DOHH2 (cell line): ENCODE results near the gene TCP10L.

Source experiments
- CTCF ChIP-seq: fragments of 200-600 bp; sonication (generic); IDR thresholded peaks from one replicate; pipeline ENCODE4 v1.5.1; 2014; ENCODE audit warnings: antibody characterized with exemption, mild to moderate bottlenecking, low read depth, low read length; ENCODE audit not compliant: poor library complexity, severe bottlenecking
- EZH2phosphoT487 ChIP-seq: fragments of 200-600 bp; sonication (generic); IDR thresholded peaks from 2 replicates; pipeline ENCODE4 v1.6.1; 2017; ENCODE audit warnings: borderline replicate concordance, mild to moderate bottlenecking, antibody characterized with exemption, low read length, moderate library complexity, mixed read lengths

GRCh38 chr21:32581732-32582131 lies 3.6 kb downstream of the TCP10L start:
- TF ChIP-seq CTCF (no peak), EZH2phosphoT487 (no peak)
